Fibroblast of lung (primary cell): ENCODE results near the gene SPATA2. TPM values are rescaled to one million over a fixed set of nuclear protein-coding genes. Genes with fewer than 3 reads are reported as not detected.

Experiments
- DNase-seq, 2 donors: peaks; one replicate each; pipeline versions ENCODE4 v3.0.0 to v3.0.0-alpha.2; 2010; ENCODE audit warnings: low read depth in 2 of 2
- H2AFZ ChIP-seq: 2 replicates; pipeline ENCODE4 v1.5.1; 2012; ENCODE audit warnings: low read length, control low read depth, inconsistent platforms
- H3K27ac ChIP-seq: 2 replicates; pipeline ENCODE4 v1.5.1; 2011; ENCODE audit warnings: low read length, control low read depth; ENCODE audit not compliant: insufficient read depth
- H3K27me3 ChIP-seq: 2 replicates; pipeline ENCODE4 v1.5.1; 2011; ENCODE audit warnings: mild to moderate bottlenecking, low read length; ENCODE audit not compliant: control insufficient read depth, insufficient read depth
- H3K36me3 ChIP-seq: 2 replicates; pipeline ENCODE4 v1.5.1; 2011; ENCODE audit warnings: low read length; ENCODE audit not compliant: control insufficient read depth, insufficient read depth
- H3K4me1 ChIP-seq: 2 replicates; pipeline ENCODE4 v1.5.1; 2011; ENCODE audit warnings: low read length; ENCODE audit not compliant: control insufficient read depth, insufficient read depth; ENCODE audit errors: extremely low read depth
- H3K4me2 ChIP-seq: 2 replicates; pipeline ENCODE4 v1.5.1; 2011; ENCODE audit warnings: low read length, control low read depth; ENCODE audit not compliant: insufficient read depth; ENCODE audit errors: extremely low read depth
- H3K4me3 ChIP-seq, 4 experiments: fragments of 200-600 bp in 1 of 4; sonication (generic) in 1 of 4; replicated peaks in 1 of 4; 2 replicates each; pipeline ENCODE4 v1.5.1; 2011 to 2016; ENCODE audit warnings: low read length in 4 of 4, low read depth in 3 of 4, mild to moderate bottlenecking in 3 of 4, control low read depth in 2 of 4, inconsistent platforms in 1 of 4, mixed read lengths in 1 of 4; ENCODE audit not compliant: insufficient read depth in 1 of 4; ENCODE audit errors: control extremely low read depth in 1 of 4
- H3K79me2 ChIP-seq: 2 replicates; pipeline ENCODE4 v1.5.1; 2012; ENCODE audit warnings: mild to moderate bottlenecking, low read length, inconsistent platforms; ENCODE audit not compliant: control insufficient read depth, insufficient read depth
- H3K9ac ChIP-seq: 2 replicates; pipeline ENCODE4 v1.5.1; 2011; ENCODE audit warnings: mild to moderate bottlenecking, low read length, control low read depth; ENCODE audit not compliant: insufficient read depth
- H3K9me3 ChIP-seq: 2 replicates; pipeline ENCODE4 v1.5.1; 2012; ENCODE audit warnings: low read depth, low read length; ENCODE audit not compliant: control insufficient read depth, insufficient read depth
- H4K20me1 ChIP-seq: 2 replicates; pipeline ENCODE4 v1.5.1; 2011; ENCODE audit warnings: low read length; ENCODE audit not compliant: control insufficient read depth, insufficient read depth; ENCODE audit errors: extremely low read depth
- CTCF ChIP-seq, 2 donors: IDR thresholded peaks in 1 of 2; conservative IDR thresholded peaks in 1 of 2; 1 replicate in 1 of 2; 2 replicates in 1 of 2; pipeline ENCODE4 v1.5.1; 2011 to 2012; ENCODE audit warnings: low read length in 2 of 2, control low read depth in 1 of 2, inconsistent platforms in 1 of 2, low read depth in 1 of 2, mild to moderate bottlenecking in 1 of 2
- EZH2 ChIP-seq: IDR thresholded peaks from 2 replicates; pipeline ENCODE4 v1.5.1; 2012; ENCODE audit warnings: low read length, control low read depth, mild to moderate bottlenecking; ENCODE audit errors: missing control alignments
- polyA plus RNA-seq, 2 donors: library from polyadenylated mRNA; depleted of rRNA in 1 of 2; stranded (reverse) in 1 of 2; unstranded in 1 of 2; fragments of >200 nt; gene quantifications; 2 replicates each; pipeline ENCODE4 v1.2.1, GENCODE V29; 2011 to 2012; ENCODE audit warnings: missing spikeins in 1 of 2
- total RNA-seq: library from RNA; depleted of rRNA; stranded (reverse); fragments of >200 nt; gene quantifications from 2 replicates; pipeline ENCODE4 v1.2.1, GENCODE V29; 2014

Gene SPATA2
- total and polyA plus RNA-seq, 2 donors (not counting 1 experiment from before 2014, with no cell fraction given): 2.0 to 3.6 TPM

- H3K4me3 ChIP-seq: no peak overlapping the region
- no peaks in the 10 kb centered on the region for H3K4me1 ChIP-seq
- H3K27me3 ChIP-seq: no peaks in the 10 kb centered on the region
- H3K36me3 ChIP-seq: peaks cover 3% of the 10 kb centered on the region
- no peak overlapping the region for H3K4me2 ChIP-seq
- no peaks in the 10 kb centered on the region for H3K9me3 ChIP-seq
- H3K27ac ChIP-seq: no peak overlapping the region
- peak; percentile 65 to 69 for DNase-seq
- no peak overlapping the region for H3K9ac ChIP-seq
- no peaks in the 10 kb centered on the region for H3K79me2 ChIP-seq
- no peak for TF ChIP-seq CTCF (conservative IDR thresholded peaks at IDR 0.05 in 1 of 2, IDR thresholded peaks at IDR 0.05 in 1 of 2; ENCODE audit: low read depth in 1 of 2, low read length in 2 of 2)
- no peak for TF ChIP-seq EZH2
- no peak overlapping the region for H2AFZ ChIP-seq
- H4K20me1 ChIP-seq: no peaks in the 10 kb centered on the region
These were observed 35.2 kb downstream of the SPATA2 start for GRCh38 chr20:49880177-49880576.

- Histone ChIP-seq H3K4me3 (no peak overlapping the region), H3K27ac (no peak overlapping the region), H3K36me3 (peaks cover 3% of the 10 kb centered on the region), H3K79me2 (no peaks in the 10 kb centered on the region), H3K9ac (no peak overlapping the region), H3K27me3 (no peaks in the 10 kb centered on the region), H3K4me1 (no peaks in the 10 kb centered on the region), H2AFZ (no peak overlapping the region), H4K20me1 (no peaks in the 10 kb centered on the region), H3K9me3 (no peaks in the 10 kb centered on the region), H3K4me2 (no peak overlapping the region)
- no peak for DNase-seq
- TF ChIP-seq EZH2 (no peak), CTCF (conservative IDR thresholded peaks at IDR 0.05 in 1 of 2, IDR thresholded peaks at IDR 0.05 in 1 of 2; ENCODE audit: low read depth in 1 of 2, low read length in 2 of 2) (no peak)
These were observed 36.4 kb downstream of the SPATA2 start for GRCh38 chr20:49878977-49879376.

GRCh38 chr20:49877386-49877921 lies 37.9 kb downstream of the SPATA2 start:
- TF ChIP-seq CTCF (conservative IDR thresholded peaks at IDR 0.05 in 1 of 2, IDR thresholded peaks at IDR 0.05 in 1 of 2; ENCODE audit: low read depth in 1 of 2, low read length in 2 of 2) (no peak), EZH2 (no peak)
- Histone ChIP-seq H3K4me2 (no peak overlapping the region), H3K9ac (no peak overlapping the region), H3K4me1 (no peaks in the 10 kb centered on the region), H2AFZ (no peak overlapping the region), H3K27me3 (no peaks in the 10 kb centered on the region), H3K9me3 (no peaks in the 10 kb centered on the region), H3K4me3 (no peak overlapping the region), H3K79me2 (no peaks in the 10 kb centered on the region), H3K36me3 (no peaks in the 10 kb centered on the region), H4K20me1 (no peaks in the 10 kb centered on the region), H3K27ac (no peak overlapping the region)
- DNase-seq: peak in 1 of 2 donors; percentile 33
